Caki2 (cell line): ENCODE measurements around the gene CYP21A2. TPM values are rescaled to one million over a fixed set of nuclear protein-coding genes. Genes with fewer than 3 reads are reported as not detected.
"Not testable (repeated sequence)": the region's sequence is repeated elsewhere in the genome, so short reads cannot be mapped to it uniquely, and the experiment has no call there.

Source experiments
- DNase-seq: peaks from one replicate; pipeline ENCODE4 v3.0.0-alpha.2; 2015; ENCODE audit warnings: low read depth
- in situ Hi-C: cut with HindIII; loops from 2 replicates; pipeline ENCODE4 v1.10.0; 2016; ENCODE audit warnings: low sequenced_read_pairs, low pct_unique_long_range_greater_than_20kb, mixed read lengths
- total RNA-seq: library from RNA; depleted of rRNA; stranded (reverse); fragments of >200 nt; shearing (Covaris generic); gene quantifications from 2 replicates; pipeline ENCODE4 v1.2.3, GENCODE V29; 2014; ENCODE audit warnings: low replicate concordance

CYP21A2 gene
- total RNA-seq, 1 experiment from 2014 or later = not detected

DNA sequence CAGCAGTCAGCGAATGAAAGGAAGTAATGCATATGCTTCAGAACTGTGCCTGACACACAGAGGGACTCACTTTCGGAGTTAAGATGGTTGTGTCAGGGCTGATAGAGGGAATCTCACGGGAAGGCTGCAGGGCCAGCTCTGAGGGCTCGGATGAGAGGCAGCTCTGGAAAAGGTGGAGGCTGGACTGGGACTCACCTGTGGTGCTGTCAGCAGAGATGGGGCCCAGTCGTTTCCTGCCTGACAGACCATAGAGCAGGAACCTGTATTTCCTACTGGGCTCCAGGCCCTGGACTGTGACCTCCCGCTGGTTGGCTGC, 9.3 kb downstream of the CYP21A2 start:
- in situ Hi-C loops = no loop called here
- DNase-seq = no peak

DNA sequence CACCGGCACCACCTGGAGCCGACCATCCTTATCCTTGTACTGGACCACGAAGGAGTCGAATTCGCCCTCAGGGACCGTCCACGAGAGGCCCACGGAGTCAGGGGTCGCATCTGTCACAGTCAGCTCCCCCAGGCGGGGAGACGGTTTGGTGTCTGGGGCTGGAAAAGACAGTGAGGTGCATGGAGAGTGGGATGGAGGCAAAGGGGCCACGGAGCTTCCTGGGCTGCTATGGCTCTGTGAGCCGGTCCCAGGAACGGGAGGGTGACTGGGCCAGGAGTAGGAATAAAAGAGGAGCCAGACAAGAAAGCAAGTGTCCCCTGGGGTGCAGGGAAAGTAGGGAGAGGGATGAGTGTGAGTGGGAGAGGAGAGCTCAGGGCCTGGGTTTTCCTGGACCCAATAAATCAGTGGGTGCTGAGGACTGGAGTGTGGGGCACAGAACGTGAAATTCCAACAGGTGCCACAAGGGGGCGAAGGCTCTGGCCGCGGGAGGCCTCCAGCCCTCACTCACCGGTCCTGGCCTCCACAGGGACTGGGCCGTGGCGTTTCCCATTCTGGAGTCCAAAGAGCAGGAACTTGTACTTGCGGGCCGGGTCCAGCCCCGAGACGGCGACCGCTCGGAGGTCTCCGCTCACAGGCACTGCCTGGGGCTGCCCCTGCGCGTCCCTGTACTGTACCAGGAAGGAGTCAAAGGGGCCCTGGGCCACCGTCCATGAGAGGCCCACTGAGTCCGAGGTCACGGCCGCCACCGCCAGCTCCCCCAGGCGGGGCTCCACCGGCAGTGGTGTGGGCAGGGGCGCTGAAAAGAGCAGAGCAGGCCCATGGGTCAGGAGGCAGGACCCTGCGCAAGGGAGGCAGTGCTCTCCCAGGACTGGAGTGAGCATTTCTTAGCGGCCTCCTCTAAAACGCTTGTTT, 9.9 kb downstream of the CYP21A2 start:
- in situ Hi-C loops = no loop called here
- peak; percentile 31 for DNase-seq

DNA sequence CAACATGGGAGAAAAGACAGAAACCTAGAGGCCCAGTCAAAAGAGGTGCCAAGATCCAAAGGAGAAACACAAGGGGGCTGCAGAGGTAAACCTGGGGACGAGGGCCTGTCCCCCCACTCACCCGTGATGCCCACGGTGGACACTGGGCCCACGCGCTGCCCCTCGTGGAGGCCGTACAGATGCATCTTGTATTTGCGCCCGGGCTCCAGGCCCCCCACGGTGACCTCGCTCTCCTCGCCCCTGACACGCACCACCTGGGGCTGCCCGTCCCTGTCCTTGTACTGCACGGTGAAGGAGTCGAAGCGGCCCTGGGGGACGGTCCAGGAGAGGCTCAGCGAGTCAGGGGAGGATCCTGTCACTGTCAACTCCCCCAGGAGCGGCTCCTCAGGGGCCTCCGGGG, 10.9 kb downstream of the CYP21A2 start:
- in situ Hi-C loops, DNase-seq: not testable (repeated sequence)

DNA sequence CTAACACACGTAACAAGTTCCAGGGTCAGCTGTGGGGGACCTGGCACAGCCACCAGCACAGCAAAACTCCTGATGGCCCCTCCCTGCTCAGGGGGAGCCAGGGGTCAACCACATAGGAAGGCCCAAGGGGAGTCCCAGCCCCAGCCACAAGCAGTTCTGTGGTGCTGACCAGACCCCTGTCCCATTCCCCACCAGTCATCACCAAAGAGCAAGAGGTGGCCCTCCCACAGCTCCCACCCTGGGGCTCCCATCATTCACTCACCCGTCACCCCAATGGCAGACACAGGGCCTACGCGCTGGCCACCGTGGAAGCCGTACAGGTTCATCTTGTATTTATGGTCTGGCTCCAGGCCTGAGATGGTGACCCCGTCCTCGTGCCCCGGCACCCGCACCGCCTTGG, 11.5 kb downstream of the CYP21A2 start:
- DNase-seq, in situ Hi-C loops: not testable (repeated sequence)

DNA sequence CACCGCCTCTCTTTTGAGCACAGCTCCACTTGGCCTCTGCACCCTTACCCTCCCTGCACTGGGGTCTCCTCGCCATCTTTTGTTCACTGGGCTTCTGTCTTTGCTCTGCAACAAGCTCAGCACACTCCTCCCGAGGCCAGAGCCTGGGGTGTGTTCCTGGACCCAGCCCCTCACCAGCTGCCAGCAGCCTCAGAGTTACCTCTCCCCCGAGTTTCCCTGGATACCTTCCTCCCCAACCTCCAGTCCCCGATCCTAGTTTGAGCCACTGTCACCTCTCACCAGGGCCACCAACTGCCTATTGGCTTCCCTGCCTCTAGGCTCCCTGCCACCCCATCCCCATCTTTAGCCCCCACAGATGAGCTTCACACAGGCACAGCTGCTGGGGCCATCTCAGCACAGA, 12.3 kb downstream of the CYP21A2 start:
- no peak for DNase-seq
- in situ Hi-C loops = no loop called here

DNA sequence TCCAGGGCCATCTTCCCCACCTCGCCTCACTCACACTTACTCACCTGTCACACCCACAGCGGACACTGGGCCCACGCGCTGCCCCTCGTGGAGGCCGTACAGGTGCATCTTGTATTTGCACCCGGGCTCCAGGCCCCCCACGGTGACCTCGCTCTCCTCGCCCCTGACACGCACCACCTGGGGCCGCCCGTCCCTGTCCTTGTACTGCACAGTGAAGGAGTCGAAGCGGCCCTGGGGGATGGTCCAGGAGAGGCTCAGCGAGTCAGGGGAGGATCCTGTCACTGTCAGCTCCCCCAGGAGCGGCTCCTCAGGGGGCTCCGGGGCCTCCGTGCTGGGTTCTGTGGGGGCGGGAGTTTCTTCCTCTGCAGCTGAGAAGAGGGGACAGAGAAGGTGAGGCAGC, 14.4 kb downstream of the CYP21A2 start:
- in situ Hi-C loops, DNase-seq: not testable (repeated sequence)

DNA sequence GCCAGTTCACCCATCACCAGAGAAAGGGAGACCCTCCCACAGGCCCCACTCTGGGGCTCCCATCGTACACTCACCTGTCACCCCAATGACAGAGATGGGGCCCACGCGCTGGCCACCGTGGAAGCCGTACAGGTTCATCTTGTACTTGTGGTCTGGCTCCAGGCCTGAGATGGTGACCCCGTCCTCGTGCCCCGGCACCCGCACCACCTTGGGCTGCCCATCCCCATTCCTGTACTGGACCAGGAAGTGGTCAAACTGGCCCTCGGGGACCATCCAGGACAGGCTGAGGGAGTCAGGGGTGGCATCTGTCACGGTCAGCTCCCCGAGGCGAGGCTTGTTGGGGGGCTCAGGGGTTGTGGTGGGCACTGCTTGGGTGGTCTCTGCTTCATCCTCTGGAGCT, 15.1 kb downstream of the CYP21A2 start:
- in situ Hi-C loops, DNase-seq: not testable (repeated sequence)

DNA sequence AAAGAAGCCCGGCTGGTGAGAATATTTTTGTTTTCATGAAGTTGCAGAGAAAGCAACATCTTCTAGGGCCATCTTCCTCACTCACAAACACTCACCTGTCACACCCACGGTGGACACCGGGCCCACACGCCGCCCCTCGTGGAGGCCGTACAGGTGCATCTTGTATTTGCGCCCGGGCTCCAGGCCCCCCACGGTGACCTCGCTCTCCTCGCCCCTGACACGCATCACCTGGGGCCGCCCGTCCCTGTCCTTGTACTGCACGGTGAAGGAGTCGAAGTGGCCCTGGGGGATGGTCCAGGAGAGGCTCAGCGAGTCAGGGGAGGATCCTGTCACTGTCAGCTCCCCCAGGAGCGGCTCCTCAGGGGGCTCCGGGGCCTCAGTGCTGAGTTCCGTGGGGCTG, 17.5 kb downstream of the CYP21A2 start:
- in situ Hi-C loops = not testable (repeated sequence)

DNA sequence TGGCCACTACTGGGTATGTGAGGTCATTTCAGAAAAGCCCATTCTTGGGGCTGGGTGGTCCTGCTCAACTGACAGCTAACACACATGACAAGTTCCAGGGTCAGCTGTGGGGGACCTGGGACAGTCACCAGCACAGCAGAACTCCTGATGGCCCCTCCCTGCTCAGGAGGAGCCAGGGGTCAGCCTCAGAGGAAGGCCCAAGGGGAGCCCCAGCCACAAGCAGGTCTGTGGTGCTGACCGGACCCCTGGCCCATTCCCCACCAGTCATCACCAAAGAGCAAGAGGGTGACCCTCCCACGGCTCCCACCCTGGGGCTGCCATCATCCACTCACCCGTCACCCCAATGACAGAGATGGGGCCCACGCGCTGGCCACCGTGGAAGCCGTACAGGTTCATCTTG, 18.0 kb downstream of the CYP21A2 start:
- in situ Hi-C loops = no loop called here
- DNase-seq = no peak

More for the DNA sequence above, 17.5 kb downstream of the CYP21A2 start:
- DNase-seq = not testable (repeated sequence)

DNA sequence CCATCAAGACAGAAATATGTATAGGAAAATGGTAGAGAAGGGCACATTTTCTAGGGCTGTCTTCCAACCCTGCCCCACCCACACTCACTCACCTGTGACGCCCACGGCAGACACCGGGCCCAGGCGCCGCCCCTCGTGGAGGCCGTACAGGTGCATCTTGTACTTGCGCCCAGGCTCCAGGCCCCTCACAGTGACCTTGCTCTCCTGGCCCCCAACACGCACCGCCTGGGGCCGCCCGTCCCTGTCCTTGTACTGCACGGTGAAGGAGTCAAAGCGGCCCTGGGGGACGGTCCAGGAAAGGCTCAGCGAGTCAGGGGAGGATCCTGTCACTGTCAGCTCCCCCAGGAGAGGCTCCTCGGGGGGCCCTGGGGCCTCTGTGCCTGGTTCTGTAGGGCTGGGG, 19.8 kb downstream of the CYP21A2 start:
- DNase-seq = no peak
- in situ Hi-C loops = no loop called here

DNA sequence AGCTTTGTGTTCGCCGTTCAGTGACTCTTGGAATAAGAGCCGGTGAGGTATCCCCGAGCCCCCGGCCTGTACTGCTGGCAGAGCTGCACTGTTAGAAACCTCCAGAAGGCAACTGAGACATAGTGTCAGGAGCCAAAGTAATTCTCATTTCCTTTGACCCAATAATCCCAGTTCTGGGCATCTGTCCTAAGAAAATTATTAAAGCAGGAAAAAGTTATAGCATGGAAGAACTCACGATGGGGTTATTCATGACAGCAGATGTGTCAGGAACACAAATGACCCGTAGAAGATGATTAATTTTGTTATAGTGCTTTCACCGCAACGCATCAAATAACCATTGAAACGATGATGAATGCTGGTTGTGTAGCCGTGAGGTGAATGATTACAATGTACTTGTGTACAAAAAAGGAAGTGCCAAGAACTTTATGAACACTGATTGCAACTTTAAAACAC, 20.3 kb downstream of the CYP21A2 start:
- in situ Hi-C loops = no loop called here
- no peak for DNase-seq

DNA sequence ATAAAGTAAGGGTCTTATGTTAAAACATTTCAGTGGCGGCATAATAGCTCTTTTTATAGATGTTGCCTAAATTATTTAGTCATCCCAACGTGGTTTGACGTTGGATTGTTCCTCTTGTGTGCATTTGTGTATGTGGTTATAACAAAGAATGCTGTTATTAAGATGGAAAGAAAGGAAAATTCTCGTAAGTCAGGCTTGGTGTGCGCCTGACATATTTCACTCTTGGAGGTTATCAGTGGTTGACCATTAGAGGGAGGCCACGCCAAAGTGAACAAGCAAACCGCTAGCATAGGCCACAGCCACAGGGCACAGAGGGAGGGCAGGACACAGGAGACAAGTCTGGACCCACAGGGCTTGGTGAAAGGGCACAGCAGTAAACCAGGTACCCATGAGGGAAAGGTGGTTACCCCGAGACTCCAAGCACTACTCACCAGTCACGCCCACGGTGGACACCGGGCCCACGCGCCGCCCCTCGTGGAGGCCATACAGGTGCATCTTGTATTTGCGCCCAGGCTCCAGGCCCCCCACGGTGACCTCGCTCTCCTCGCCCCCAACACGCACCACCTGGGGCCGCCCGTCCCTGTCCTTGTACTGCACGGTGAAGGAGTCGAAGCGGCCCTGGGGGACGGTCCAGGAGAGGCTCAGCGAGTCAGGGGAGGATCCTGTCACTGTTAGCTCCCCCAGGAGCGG, 22.9 kb downstream of the CYP21A2 start:
- in situ Hi-C loops = no loop called here
- no peak for DNase-seq

DNA sequence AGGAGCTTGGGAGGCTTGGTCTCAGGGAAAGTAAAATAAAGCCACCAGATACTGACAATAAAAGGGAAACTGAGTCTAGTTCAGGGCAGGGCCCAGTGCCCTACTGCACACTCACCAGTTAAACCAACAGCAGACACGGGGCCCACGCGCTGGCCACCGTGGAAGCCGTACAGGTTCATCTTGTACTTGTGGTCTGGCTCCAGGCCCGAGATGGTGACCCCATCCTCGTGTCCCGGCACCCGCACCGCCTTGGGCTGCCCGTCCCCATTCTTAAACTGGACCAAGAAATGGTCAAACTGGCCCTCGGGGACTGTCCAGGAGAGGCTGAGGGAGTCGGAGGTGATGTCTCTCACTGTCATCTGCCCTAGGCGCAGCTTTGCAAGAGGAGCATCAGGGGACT, 26.5 kb downstream of the CYP21A2 start:
- in situ Hi-C loops = no loop called here
- DNase-seq = no peak

DNA sequence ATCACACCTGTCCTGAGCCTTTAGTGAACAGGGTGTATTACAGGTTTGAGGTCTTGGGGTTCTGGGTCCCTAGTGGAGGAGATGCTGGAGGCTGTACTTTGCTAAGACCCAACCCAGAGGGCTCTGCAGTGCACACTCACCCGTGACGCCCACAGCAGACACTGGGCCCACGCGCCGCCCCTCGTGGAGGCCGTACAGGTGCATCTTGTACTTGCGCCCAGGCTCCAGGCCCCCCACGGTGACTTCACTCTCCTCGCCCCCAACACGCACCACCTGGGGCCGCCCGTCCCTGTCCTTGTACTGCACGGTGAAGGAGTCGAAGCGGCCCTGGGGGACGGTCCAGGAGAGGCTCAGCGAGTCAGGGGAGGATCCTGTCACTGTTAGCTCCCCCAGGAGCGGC, 29.3 kb downstream of the CYP21A2 start:
- DNase-seq, in situ Hi-C loops: not testable (repeated sequence)

DNA sequence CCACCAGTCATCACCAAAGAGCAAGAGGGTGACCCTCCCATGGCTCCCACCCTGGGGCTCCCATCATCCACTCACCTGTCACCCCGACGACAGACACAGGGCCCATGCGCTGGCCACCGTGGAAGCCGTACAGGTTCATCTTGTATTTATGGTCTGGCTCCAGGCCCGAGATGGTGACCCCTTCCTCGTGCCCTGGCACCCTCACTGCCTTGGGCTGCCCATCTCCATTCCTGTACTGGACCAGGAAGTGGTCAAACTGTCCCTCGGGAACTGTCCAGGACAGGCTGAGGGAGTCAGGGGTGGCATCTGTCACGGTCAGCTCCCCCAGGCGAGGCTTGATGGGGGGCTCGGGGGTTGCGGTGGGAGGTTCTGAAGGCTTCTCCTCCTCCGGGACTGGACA, 30.1 kb downstream of the CYP21A2 start:
- in situ Hi-C loops, DNase-seq: not testable (repeated sequence)

DNA sequence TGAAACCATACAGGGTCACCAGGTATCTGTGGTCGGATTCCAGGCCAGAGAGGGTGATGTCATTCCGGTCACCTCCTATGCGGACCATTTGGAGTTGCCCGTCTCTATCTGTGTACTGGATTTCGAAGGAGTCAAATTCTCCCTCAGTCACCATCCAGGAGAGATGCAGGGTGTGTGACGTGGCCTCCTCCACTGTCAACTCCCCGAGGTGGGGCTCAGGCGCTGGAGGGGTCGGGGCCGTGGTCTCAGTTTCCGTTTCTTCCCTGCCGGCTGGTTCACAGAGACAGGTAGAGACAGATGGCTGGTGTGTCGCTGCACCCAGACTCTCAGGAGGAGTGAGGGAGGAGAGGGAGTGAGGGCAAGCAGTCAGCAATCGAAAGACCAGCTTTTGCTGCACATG, 30.7 kb downstream of the CYP21A2 start:
- no peak for DNase-seq
- in situ Hi-C loops = no loop called here

DNA sequence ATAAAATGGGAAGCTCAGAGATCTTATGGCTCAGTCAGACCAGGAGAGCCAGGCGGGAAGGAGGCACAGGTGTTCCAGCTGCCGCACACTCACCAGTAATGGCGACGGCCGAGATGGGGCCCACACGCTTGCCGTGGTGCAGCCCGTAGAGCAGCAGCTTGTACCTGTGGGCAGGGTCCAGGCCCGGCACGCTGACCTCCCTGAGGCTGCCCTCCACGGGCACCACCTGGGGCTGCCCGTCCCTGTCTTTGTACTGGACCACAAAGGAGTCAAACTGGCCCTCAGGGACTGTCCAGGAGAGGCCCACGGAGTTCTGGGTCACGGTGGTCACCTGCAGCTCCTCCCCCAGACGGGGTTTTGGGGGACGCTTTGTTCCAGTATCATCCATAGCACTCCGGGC, 31.2 kb downstream of the CYP21A2 start:
- no peak for DNase-seq
- in situ Hi-C loops = no loop called here

DNA sequence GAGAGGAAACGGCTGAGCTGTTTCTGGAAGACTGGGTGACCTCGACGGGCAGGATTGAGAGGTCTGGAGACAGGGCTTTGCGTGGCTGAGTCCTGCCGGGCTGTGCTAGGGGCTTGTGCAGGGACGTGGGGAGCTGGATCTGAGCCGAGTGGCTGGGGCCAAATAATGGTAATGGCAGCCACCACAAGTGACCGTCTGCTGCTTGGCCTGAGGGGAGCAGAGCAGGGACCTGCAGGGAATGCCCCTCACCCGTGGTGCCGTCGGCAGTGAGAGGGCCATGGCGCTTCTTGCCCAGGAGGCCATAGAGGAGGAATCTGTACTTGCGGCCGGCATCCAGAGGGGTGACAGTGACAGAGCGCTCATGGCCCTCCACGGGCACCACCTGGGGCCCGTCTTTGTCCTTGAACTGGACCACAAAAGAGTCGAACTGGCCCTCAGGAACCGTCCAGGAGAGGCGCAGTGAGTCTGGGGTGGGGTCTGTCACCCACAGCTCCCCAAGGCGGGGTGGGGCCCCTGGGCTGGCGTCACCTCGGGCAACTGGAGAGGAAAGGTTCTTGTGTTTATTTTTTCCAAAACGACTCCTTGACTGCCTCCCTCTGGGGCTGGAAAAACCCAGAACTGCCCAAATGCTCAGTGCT, 31.8 kb downstream of the CYP21A2 start:
- no peak for DNase-seq
- in situ Hi-C loops = no loop called here
